K562 (cell line): ENCODE measurements around the gene CRYZL1. TPM values are rescaled to one million over a fixed set of nuclear protein-coding genes. Genes with fewer than 3 reads are reported as not detected.

Experiments used
- BCL6 ChIP-seq: fragments of 250-450 bp; sonication (Bioruptor Pico); IDR thresholded peaks from 2 replicates; pipeline ENCODE4 v1.4.0; 2020
- GABPA ChIP-seq: fragments of 200-800 bp; sonication (Bioruptor generic); conservative IDR thresholded peaks from 2 replicates; pipeline ENCODE4 v1.6.1; 2016; ENCODE audit warnings: low read depth, missing genetic modification characterization, missing compliant biosample characterization
- KDM5B ChIP-seq: fragments of 200-600 bp; sonication (generic); IDR thresholded peaks from 2 replicates; pipeline ENCODE4 v1.6.1; 2012; ENCODE audit warnings: low read depth, mild to moderate bottlenecking, moderate library complexity, low read length, control low read depth, inconsistent platforms; ENCODE audit not compliant: insufficient replicate concordance
- MNT ChIP-seq, 2 experiments: fragments of 450-650 bp; conservative IDR thresholded peaks; 2 replicates each; pipeline ENCODE4 v1.6.1; 2017; ENCODE audit warnings: mild to moderate bottlenecking in 2 of 2, moderate library complexity in 2 of 2
- REST ChIP-seq, 2 experiments: fragments of 450-650 bp; formaldehyde crosslinking in 1 of 2; IDR thresholded peaks; 2 replicates each; pipeline versions ENCODE4 v1.4.0 to v1.6.1; 2014 to 2020; ENCODE audit warnings: mild to moderate bottlenecking in 2 of 2, borderline replicate concordance in 1 of 2, low read depth in 1 of 2
- SIN3A ChIP-seq, 2 experiments: fragments of 150-350 bp in 1 of 2; IDR thresholded peaks; 2 replicates each; pipeline ENCODE4 v1.6.1; 2011 to 2016; ENCODE audit warnings: borderline replicate concordance in 2 of 2, low read depth in 2 of 2, low read length in 2 of 2, mild to moderate bottlenecking in 2 of 2, moderate library complexity in 2 of 2; ENCODE audit not compliant: control insufficient read depth in 1 of 2
- SMARCE1 ChIP-seq: fragments of 450-650 bp; IDR thresholded peaks from 2 replicates; pipeline ENCODE4 v1.7.1; 2016; ENCODE audit warnings: mild to moderate bottlenecking
- SP2 ChIP-seq: IDR thresholded peaks from 2 replicates; pipeline ENCODE4 v1.6.1; 2011; ENCODE audit warnings: mild to moderate bottlenecking, low read depth, low read length, moderate library complexity; ENCODE audit not compliant: poor library complexity, severe bottlenecking; ENCODE audit errors: extremely low read depth
- TRIM24 ChIP-seq, 2 experiments: fragments of 450-650 bp; IDR thresholded peaks; 2 replicates each; pipeline ENCODE4 v1.6.1; 2016
- TSHZ1 ChIP-seq: fragments of 250-450 bp; sonication (Bioruptor Pico); IDR thresholded peaks from 2 replicates; pipeline ENCODE4 v1.4.0; 2020; ENCODE audit warnings: mild to moderate bottlenecking, moderate library complexity
- ZBTB1 ChIP-seq: sonication (generic); formaldehyde crosslinking; IDR thresholded peaks from 2 replicates; pipeline ENCODE4 v1.8.1; 2023; ENCODE audit warnings: missing genetic modification reagents, low read depth, mild to moderate bottlenecking, borderline replicate concordance
- polyA plus RNA-seq, 8 experiments: library from polyadenylated mRNA; depleted of rRNA in 4 of 8; stranded (reverse) in 5 of 8; unstranded in 3 of 8; fragments of >200 nt; fragmentation: Nextera tagmentation in 2 of 8; fragmentation: Illumina TruSeq in 1 of 8; extraction: Ambion mirVana in 2 of 8; extraction: Trizol in 1 of 8; gene quantifications; 2 replicates each; pipeline versions ENCODE4 v1.2.1 to v1.2.3, GENCODE V29; 2011 to 2014; ENCODE audit warnings: inconsistent platforms in 1 of 8, missing spikeins in 1 of 8
- total RNA-seq, 7 experiments: library from RNA; depleted of rRNA in 6 of 7; stranded (reverse); fragments of >200 nt in 6 of 7; fragmentation: Illumina TruSeq in 2 of 7; extraction: Trizol in 2 of 7; gene quantifications; 2 replicates each; pipeline versions ENCODE4 v1.2.1 to v1.2.3, GENCODE V29; 2011 to 2021; ENCODE audit warnings: low replicate concordance in 1 of 7

The CRYZL1 gene
- total and polyA plus RNA-seq, 9 of the 15 experiments (the other 6 are each of a cell fraction or from before 2014, with no cell fraction given), result 19.9 to 98.2 (median 39.2) TPM

GRCh38 chr21:33642027-33642895, 720 bp upstream of the CRYZL1 start, which contains the start of gene ITSN1 (continued):
- TF ChIP-seq REST (IDR thresholded peaks at IDR 0.05; ENCODE audit: borderline replicate concordance) (no peak), REST (CRISPR knock-in tag; IDR thresholded peaks at IDR 0.05; ENCODE audit: low read depth) (peak; percentile 26; the same call in 1 of the 2 replicates), MNT (conservative IDR thresholded peaks at IDR 0.05) (peak in 1 of 2 experiments; percentile 56; a peak in 2 of 4 replicates), SMARCE1 (peak; percentile 75), BCL6 (CRISPR knock-in tag) (no peak), TRIM24 (IDR thresholded peaks at IDR 0.05) (peak; percentile 49 to 79), ZBTB1 (CRISPR knock-in tag) (peak; percentile 82), SIN3A (IDR thresholded peaks at IDR 0.05; ENCODE audit: borderline replicate concordance in 2 of 2, control insufficient read depth in 1 of 2, low read depth in 2 of 2, low read length in 2 of 2) (peak in 1 of 2 experiments; percentile 53; a peak in 1 of 4 replicates), TSHZ1 (CRISPR knock-in tag) (no peak), SP2 (peak; percentile 81), KDM5B (peak; percentile 56), GABPA (tag) (0 out of 2 replicates have a peak, but pooled peaks have one; percentile 53)
